ENCODE measurements around the gene TRAF3IP1. TPM values are rescaled to one million over a fixed set of nuclear protein-coding genes. Genes with fewer than 3 reads are reported as not detected.
A peak's percentile ranks its signal among the peaks of the same experiment; 100 is the strongest.

The TRAF3IP1 gene
- total and polyA plus RNA-seq, 2 of the 13 experiments (the other 11 are each of a cell fraction or from before 2014, with no cell fraction given) = 4.1 to 12.9 TPM

DNA sequence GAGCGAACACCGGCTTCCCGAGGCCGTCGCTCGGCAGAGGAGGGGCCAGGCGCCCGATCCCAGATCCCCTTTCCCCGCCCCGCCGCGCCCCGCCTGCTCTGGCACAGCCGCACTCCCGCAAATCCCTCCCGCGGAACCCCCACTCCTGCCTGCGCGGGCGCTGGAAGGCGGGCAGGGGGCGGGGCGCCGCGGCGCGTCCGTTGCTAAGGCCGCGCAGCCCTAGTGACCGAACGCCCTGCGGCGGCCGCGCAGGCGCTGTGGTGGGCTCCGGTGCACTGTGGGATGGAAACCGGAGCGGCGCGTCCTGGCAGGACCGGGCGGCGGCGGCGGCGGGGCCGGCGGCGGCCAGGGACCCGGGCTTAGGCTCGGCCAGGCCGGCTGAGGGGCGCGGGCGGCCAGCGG, at the start of gene TRAF3IP1 (continued):
- TF ChIP-seq, protein P1, sequence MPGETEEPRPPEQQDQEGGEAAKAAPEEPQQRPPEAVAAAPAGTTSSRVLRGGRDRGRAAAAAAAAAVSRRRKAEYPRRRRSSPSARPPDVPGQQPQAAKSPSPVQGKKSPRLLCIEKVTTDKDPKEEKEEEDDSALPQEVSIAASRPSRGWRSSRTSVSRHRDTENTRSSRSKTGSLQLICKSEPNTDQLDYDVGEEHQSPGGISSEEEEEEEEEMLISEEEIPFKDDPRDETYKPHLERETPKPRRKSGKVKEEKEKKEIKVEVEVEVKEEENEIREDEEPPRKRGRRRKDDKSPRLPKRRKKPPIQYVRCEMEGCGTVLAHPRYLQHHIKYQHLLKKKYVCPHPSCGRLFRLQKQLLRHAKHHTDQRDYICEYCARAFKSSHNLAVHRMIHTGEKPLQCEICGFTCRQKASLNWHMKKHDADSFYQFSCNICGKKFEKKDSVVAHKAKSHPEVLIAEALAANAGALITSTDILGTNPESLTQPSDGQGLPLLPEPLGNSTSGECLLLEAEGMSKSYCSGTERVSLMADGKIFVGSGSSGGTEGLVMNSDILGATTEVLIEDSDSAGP (CRISPR knock-in tag; IDR thresholded peaks at IDR 0.05; ENCODE audit: borderline replicate concordance) = peak; percentile 52; the same call in 1 of the 2 replicates
- TF ChIP-seq, protein P2, sequence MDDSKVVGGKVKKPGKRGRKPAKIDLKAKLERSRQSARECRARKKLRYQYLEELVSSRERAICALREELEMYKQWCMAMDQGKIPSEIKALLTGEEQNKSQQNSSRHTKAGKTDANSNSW (CRISPR knock-in tag; IDR thresholded peaks at IDR 0.05; ENCODE audit: borderline replicate concordance) = no peak
- TF ChIP-seq ZNF746 (CRISPR knock-in tag; IDR thresholded peaks at IDR 0.05) (peak; percentile 91), TARDBP (CRISPR knock-in tag; IDR thresholded peaks at IDR 0.05) (0 out of 2 replicates have a peak, but pooled peaks have one; percentile 46), KLF9 (CRISPR knock-in tag; IDR thresholded peaks at IDR 0.05; ENCODE audit: low read depth) (0 out of 2 replicates have a peak, but pooled peaks have one; percentile 30), NONO (IDR thresholded peaks at IDR 0.05) (no peak), NONO (CRISPR knock-in tag; conservative IDR thresholded peaks at IDR 0.05) (peak; percentile 81; the same call in 1 of the 2 replicates), ARNT2 (CRISPR knock-in tag; IDR thresholded peaks at IDR 0.05; ENCODE audit: low read depth) (peak; percentile 24; the same call in 1 of the 2 replicates), ZNF792 (CRISPR knock-in tag; IDR thresholded peaks at IDR 0.05) (peak; percentile 34; the same call in 1 of the 2 replicates), MIER3 (CRISPR knock-in tag; IDR thresholded peaks at IDR 0.05; ENCODE audit: borderline replicate concordance) (0 out of 2 replicates have a peak, but pooled peaks have one; percentile 15), RFX3 (CRISPR knock-in tag; IDR thresholded peaks at IDR 0.05) (peak; percentile 86)
- TF ChIP-seq, protein P3, sequence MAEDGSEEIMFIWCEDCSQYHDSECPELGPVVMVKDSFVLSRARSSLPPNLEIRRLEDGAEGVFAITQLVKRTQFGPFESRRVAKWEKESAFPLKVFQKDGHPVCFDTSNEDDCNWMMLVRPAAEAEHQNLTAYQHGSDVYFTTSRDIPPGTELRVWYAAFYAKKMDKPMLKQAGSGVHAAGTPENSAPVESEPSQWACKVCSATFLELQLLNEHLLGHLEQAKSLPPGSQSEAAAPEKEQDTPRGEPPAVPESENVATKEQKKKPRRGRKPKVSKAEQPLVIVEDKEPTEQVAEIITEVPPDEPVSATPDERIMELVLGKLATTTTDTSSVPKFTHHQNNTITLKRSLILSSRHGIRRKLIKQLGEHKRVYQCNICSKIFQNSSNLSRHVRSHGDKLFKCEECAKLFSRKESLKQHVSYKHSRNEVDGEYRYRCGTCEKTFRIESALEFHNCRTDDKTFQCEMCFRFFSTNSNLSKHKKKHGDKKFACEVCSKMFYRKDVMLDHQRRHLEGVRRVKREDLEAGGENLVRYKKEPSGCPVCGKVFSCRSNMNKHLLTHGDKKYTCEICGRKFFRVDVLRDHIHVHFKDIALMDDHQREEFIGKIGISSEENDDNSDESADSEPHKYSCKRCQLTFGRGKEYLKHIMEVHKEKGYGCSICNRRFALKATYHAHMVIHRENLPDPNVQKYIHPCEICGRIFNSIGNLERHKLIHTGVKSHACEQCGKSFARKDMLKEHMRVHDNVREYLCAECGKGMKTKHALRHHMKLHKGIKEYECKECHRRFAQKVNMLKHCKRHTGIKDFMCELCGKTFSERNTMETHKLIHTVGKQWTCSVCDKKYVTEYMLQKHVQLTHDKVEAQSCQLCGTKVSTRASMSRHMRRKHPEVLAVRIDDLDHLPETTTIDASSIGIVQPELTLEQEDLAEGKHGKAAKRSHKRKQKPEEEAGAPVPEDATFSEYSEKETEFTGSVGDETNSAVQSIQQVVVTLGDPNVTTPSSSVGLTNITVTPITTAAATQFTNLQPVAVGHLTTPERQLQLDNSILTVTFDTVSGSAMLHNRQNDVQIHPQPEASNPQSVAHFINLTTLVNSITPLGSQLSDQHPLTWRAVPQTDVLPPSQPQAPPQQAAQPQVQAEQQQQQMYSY (CRISPR knock-in tag; IDR thresholded peaks at IDR 0.05) = 0 out of 2 replicates have a peak, but pooled peaks have one; percentile 55
- TF ChIP-seq, protein P4, sequence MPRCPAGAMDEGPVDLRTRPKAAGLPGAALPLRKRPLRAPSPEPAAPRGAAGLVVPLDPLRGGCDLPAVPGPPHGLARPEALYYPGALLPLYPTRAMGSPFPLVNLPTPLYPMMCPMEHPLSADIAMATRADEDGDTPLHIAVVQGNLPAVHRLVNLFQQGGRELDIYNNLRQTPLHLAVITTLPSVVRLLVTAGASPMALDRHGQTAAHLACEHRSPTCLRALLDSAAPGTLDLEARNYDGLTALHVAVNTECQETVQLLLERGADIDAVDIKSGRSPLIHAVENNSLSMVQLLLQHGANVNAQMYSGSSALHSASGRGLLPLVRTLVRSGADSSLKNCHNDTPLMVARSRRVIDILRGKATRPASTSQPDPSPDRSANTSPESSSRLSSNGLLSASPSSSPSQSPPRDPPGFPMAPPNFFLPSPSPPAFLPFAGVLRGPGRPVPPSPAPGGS (CRISPR knock-in tag; IDR thresholded peaks at IDR 0.05) = peak; percentile 40
- TF ChIP-seq, protein P5, sequence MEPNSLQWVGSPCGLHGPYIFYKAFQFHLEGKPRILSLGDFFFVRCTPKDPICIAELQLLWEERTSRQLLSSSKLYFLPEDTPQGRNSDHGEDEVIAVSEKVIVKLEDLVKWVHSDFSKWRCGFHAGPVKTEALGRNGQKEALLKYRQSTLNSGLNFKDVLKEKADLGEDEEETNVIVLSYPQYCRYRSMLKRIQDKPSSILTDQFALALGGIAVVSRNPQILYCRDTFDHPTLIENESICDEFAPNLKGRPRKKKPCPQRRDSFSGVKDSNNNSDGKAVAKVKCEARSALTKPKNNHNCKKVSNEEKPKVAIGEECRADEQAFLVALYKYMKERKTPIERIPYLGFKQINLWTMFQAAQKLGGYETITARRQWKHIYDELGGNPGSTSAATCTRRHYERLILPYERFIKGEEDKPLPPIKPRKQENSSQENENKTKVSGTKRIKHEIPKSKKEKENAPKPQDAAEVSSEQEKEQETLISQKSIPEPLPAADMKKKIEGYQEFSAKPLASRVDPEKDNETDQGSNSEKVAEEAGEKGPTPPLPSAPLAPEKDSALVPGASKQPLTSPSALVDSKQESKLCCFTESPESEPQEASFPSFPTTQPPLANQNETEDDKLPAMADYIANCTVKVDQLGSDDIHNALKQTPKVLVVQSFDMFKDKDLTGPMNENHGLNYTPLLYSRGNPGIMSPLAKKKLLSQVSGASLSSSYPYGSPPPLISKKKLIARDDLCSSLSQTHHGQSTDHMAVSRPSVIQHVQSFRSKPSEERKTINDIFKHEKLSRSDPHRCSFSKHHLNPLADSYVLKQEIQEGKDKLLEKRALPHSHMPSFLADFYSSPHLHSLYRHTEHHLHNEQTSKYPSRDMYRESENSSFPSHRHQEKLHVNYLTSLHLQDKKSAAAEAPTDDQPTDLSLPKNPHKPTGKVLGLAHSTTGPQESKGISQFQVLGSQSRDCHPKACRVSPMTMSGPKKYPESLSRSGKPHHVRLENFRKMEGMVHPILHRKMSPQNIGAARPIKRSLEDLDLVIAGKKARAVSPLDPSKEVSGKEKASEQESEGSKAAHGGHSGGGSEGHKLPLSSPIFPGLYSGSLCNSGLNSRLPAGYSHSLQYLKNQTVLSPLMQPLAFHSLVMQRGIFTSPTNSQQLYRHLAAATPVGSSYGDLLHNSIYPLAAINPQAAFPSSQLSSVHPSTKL (CRISPR knock-in tag; IDR thresholded peaks at IDR 0.05) = peak; percentile 44
- TF ChIP-seq, protein P6, sequence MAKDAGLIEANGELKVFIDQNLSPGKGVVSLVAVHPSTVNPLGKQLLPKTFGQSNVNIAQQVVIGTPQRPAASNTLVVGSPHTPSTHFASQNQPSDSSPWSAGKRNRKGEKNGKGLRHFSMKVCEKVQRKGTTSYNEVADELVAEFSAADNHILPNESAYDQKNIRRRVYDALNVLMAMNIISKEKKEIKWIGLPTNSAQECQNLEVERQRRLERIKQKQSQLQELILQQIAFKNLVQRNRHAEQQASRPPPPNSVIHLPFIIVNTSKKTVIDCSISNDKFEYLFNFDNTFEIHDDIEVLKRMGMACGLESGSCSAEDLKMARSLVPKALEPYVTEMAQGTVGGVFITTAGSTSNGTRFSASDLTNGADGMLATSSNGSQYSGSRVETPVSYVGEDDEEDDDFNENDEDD (CRISPR knock-in tag; IDR thresholded peaks at IDR 0.05; ENCODE audit: borderline replicate concordance) = peak; percentile 75
